CD4-positive, alpha-beta T cell treated with Interleukin-17A for 1 hour (primary cell): ENCODE data around the gene FUBP3.

Experiments used
- DNase-seq: peaks from one replicate; pipeline ENCODE4 v3.0.0-alpha.2; 2020

The FUBP3 gene

GRCh38 chr9:130635721-130636647 is 56.6 kb downstream of the FUBP3 start:
- DNase-seq, result no peak

GRCh38 chr9:130636648-130637020 is 57.3 kb downstream of the FUBP3 start:
- no peak for DNase-seq

- no peak for DNase-seq
These were observed 59.1 kb downstream of the FUBP3 start for GRCh38 chr9:130638284-130639123.

DNA sequence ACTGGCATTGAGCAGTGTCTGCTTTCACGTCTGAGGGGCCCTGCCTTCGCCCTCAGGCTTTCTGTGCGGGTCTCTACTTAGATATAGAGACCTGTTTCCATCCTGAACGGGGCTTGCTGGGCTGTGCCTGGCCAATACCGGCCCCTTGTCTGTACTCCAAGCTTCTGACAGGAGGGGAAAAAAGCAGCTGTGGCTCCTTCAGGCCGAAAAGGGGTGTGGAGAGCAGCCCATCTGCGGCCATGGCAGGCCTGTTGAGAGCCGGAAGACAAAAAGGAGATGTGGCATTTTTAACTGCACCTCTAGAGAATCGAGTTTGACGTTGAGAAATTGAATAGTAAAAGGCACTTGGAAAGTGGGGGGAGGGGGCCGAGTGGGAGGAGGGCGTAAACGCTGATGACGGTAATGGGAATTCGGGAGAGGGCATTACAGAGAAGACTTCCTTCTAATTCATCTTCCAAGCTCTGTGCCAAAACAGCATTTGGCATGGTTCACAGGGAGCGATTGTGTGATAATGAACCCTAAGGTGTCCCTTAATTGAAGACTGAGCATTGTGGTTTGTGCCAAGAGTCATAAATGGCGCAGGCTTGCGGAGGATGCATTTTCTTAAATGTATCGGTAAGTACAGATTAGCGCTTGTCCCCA is 59.9 kb downstream of the FUBP3 start:
- no peak for DNase-seq

GRCh38 chr9:130639866-130640555 is 60.6 kb downstream of the FUBP3 start:
- no peak for DNase-seq

- DNase-seq, result no peak
These were observed 61.3 kb downstream of the FUBP3 start for GRCh38 chr9:130640681-130641080.

DNA sequence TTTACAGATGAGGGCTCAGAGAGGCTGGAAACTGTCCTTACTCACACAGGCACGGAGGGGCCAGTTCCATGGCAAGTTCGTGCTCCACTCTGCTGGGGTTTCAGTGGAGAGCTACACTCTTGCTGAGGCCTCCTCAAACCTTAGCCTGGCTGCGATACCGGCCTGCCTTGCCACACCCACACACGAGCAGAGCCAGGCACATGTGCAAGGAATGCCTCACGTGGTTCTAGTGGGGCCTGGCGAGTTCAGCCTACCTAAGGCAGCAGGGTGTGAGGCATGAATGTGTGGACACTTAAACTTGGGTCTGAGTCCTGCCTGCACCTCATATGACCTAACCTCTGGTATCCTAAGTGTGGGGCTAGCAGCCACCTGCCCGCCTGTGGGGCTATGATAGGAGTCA is 63.5 kb downstream of the FUBP3 start:
- DNase-seq, result no peak

DNA sequence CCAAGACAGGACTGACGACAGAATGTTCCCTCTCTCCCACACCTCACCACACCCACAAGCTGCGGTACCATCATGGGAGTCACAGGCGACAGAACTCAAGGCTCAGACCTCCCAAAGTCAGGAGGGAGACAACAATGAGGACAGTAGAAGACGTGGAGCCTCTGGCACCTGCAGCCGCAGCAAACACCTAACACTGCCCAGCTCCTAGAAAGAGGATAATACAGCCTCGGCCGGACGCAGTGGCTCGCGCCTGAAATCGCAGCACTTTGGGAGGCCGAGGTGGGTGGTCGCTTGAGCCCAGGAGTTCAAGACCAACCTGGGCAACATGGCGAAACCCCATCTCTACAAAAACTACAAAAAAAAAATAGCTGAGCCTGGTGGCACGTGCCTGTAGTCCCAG is 71.8 kb downstream of the FUBP3 start:
- no peak for DNase-seq

DNA sequence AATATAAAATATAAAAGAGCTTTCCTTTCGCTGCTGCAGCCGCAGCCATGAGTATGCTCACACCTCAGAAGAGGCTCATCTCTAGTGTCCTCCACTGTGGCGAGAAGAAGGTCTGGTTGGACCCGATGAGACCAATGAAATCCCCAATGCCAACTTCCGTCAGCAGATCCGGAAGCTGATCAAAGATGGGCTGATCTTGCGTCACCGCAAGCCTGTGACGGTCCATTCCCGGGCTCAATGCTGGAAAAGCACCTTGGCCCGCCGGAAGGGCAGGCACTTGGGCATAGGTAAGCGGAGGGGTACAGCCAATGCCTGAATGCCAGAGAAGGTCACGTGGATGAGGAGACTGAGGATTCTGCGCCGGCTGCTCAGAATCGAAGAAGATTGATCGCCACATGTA is 72.4 kb downstream of the FUBP3 start:
- no peak for DNase-seq

- DNase-seq, result no peak
These were observed 75.5 kb downstream of the FUBP3 start for GRCh38 chr9:130654879-130655278.

- DNase-seq, result no peak
These were observed 79.7 kb downstream of the FUBP3 start for GRCh38 chr9:130658893-130659698.

GRCh38 chr9:130659699-130660248 is 80.4 kb downstream of the FUBP3 start:
- DNase-seq, result no peak

DNA sequence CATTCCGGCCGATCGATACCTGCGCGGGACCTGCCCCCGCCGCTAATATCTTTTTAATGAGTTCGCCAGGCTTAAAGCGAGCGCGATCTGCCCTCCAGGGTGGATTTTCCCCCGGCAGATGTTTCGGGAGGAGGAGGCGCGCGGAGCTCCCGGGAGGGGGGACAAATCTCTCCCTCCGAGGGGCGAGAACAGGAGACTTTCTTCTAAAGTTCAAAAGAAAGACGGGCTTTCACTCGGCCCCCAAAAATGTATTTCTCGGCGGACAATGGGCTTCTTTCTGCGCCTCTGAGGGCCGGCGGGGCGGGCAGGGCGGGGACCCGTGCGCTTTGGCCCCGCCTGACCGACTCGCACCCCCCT is 80.9 kb downstream of the FUBP3 start:
- no peak for DNase-seq

GRCh38 chr9:130660683-130661450 is 81.5 kb downstream of the FUBP3 start:
- no peak for DNase-seq

DNA sequence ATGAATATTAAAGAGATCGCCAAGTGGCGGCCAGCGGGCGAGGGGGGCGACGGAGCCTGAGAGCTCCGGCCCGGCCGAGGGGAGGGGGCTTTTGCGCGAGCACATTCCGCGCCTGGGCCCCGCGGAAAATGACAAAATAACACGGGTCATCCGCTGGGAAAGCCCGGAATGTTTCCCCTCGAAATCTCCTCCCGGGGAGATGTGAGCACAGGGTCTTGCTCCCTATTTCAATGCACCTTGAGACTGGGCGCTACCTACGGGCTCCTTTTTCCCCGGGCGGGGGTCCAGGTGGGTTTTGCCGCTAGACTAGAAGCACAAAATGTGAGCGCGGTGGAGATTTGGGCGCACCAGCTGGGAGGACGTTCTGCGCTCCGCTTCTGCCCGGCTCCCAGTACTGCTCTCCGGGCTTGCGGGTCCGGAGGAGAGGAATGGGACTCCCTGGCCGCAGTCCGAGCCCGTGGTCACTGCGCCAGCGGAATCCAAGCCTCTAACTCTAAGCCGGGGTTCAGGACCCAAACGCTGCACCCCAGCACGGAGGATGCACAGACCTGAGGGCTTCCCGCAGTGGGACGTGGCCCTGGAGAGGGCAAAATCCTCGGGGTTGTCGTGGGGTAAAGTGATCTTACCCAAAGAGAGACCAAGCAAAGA is 82.2 kb downstream of the FUBP3 start:
- DNase-seq, result no peak

- no peak for DNase-seq
These were observed 83.0 kb downstream of the FUBP3 start for GRCh38 chr9:130662099-130662969.

DNA sequence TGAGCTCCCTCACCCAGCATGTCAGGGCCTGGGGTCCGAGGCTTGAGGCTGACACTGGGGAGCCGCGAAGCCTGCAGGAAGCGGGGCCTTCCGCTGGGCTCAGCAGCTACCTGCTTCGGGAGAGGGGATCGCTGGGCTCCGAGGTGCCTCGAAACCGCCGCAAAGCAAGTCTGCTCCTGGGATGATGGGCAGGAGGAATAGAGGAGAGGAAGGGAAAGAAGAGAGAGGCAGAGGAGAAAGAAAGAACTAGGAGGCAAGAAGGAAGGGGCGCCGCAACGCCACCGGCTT is 83.5 kb downstream of the FUBP3 start:
- no peak for DNase-seq

- no peak for DNase-seq
These were observed 84.0 kb downstream of the FUBP3 start for GRCh38 chr9:130663258-130663976.

DNA sequence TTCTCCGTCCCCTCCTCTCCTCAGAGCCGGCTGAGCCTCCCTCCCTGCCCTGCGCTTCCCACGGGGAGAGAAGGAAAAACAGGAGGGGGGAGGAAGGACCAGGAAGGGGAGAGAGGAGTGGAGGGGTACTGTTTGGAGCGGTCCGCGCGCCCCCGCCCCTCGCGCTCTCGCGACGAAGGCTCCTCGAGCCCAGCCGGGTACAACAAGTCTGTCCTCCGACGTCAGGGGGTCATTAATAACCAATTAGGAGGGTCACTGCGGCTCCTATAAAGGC is 84.5 kb downstream of the FUBP3 start:
- no peak for DNase-seq
